A549 (cell line): Measurements from ENCODE around the gene DISP2.

Experiments
- BHLHE40 ChIP-seq: IDR thresholded peaks from 2 replicates; pipeline ENCODE4 v1.6.1; 2012; ENCODE audit warnings: low read depth, low read length, inconsistent platforms
- E2F6 ChIP-seq: IDR thresholded peaks from 2 replicates; pipeline ENCODE4 v1.6.1; 2012; ENCODE audit warnings: low read depth, borderline replicate concordance
- HDAC2 ChIP-seq: fragments of 200-600 bp; sonication (generic); IDR thresholded peaks from 2 replicates; pipeline ENCODE4 v1.6.1; 2016
- POLR2A ChIP-seq: IDR thresholded peaks from 2 replicates; pipeline ENCODE4 v1.6.1; 2012; ENCODE audit warnings: mild to moderate bottlenecking, low read length
- SREBF2 ChIP-seq: fragments of 450-650 bp; IDR thresholded peaks from 2 replicates; pipeline ENCODE4 v1.6.1; 2014; ENCODE audit warnings: mild to moderate bottlenecking, moderate library complexity
- TF ChIP-seq, protein P1 (sequence below): fragments of >200 bp; sonication (Bioruptor Twin); formaldehyde crosslinking; IDR thresholded peaks from 3 replicates; pipeline ENCODE4 v1.5.1; 2016

DNA sequence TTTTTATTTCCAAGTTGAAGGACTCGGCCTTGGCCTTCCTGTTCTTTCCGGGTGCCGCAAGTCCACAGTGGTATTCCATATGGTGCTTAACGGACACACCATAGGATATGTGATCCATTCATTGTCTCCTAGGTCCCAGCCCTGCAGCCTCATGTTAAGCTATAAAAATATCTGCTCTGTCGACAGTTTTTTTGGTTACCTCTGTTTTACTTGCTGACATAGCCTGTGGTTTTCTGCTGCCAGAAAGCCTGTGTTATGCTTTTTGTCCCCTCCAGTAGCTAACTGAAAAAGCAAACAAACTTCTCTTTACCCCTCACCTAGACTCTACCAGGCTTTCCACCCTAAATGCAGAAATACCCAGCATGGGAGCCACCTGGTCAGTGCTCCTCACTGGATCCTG, 29.3 kb upstream of the DISP2 start:
- TF ChIP-seq, protein P1, sequence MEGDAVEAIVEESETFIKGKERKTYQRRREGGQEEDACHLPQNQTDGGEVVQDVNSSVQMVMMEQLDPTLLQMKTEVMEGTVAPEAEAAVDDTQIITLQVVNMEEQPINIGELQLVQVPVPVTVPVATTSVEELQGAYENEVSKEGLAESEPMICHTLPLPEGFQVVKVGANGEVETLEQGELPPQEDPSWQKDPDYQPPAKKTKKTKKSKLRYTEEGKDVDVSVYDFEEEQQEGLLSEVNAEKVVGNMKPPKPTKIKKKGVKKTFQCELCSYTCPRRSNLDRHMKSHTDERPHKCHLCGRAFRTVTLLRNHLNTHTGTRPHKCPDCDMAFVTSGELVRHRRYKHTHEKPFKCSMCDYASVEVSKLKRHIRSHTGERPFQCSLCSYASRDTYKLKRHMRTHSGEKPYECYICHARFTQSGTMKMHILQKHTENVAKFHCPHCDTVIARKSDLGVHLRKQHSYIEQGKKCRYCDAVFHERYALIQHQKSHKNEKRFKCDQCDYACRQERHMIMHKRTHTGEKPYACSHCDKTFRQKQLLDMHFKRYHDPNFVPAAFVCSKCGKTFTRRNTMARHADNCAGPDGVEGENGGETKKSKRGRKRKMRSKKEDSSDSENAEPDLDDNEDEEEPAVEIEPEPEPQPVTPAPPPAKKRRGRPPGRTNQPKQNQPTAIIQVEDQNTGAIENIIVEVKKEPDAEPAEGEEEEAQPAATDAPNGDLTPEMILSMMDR, result no peak
- TF ChIP-seq BHLHE40 (no peak), POLR2A (no peak), E2F6 (no peak), HDAC2 (no peak), SREBF2 (no peak)
